Neuronal stem cell (in vitro differentiated cells): Measurements from ENCODE around the gene PAPSS2.
A peak's percentile ranks its signal among the peaks of the same experiment; 100 is the strongest.

Experiments used
- DNase-seq: peaks from one replicate; pipeline ENCODE4 v3.0.0-alpha.2; 2013; ENCODE audit warnings: low spot score
- H2AFZ ChIP-seq: one replicate; pipeline ENCODE4 v1.6.1; 2013; ENCODE audit warnings: mild to moderate bottlenecking, low read length, inconsistent platforms
- H2AK5ac ChIP-seq: 2 replicates; pipeline ENCODE4 v1.6.1; 2013; ENCODE audit warnings: low read depth, mild to moderate bottlenecking, inconsistent platforms, low read length, moderate library complexity, mixed read lengths
- H2BK120ac ChIP-seq: 2 replicates; pipeline ENCODE4 v1.6.1; 2013; ENCODE audit warnings: low read depth, mild to moderate bottlenecking, inconsistent platforms, low read length, moderate library complexity, mixed read lengths
- H2BK12ac ChIP-seq: one replicate; pipeline ENCODE4 v1.6.1; 2013; ENCODE audit warnings: low read length, inconsistent platforms
- H2BK15ac ChIP-seq: 2 replicates; pipeline ENCODE4 v1.6.1; 2013; ENCODE audit warnings: mild to moderate bottlenecking, low read length, inconsistent platforms, mixed read lengths
- H2BK5ac ChIP-seq: one replicate; pipeline ENCODE4 v1.6.1; 2013; ENCODE audit warnings: inconsistent platforms, mild to moderate bottlenecking, low read length, moderate library complexity
- H3K14ac ChIP-seq: one replicate; pipeline ENCODE4 v1.6.1; 2013; ENCODE audit warnings: low read length, inconsistent platforms
- H3K18ac ChIP-seq: 2 replicates; pipeline ENCODE4 v1.6.1; 2013; ENCODE audit warnings: low read length, inconsistent platforms
- H3K23ac ChIP-seq: 2 replicates; pipeline ENCODE4 v1.6.1; 2013; ENCODE audit warnings: low read depth, mild to moderate bottlenecking, mixed read lengths, low read length, inconsistent platforms; ENCODE audit not compliant: poor library complexity
- H3K27ac ChIP-seq: replicated peaks from 3 replicates; pipeline ENCODE4 v1.5.1; 2013; ENCODE audit warnings: low read length, inconsistent platforms
- H3K27me3 ChIP-seq, 3 experiments: 2 replicates each; pipeline ENCODE4 v1.6.1; 2013; ENCODE audit warnings: low read length in 3 of 3, mild to moderate bottlenecking in 2 of 3, inconsistent platforms in 1 of 3, low read depth in 1 of 3, mixed read lengths in 1 of 3, moderate library complexity in 1 of 3; ENCODE audit not compliant: control insufficient read depth in 3 of 3, insufficient read depth in 3 of 3
- H3K36me3 ChIP-seq, 2 donors: replicated peaks in 1 of 2; 2 replicates each; pipeline ENCODE4 v1.6.1; 2013; ENCODE audit warnings: low read length in 2 of 2; ENCODE audit not compliant: control insufficient read depth in 2 of 2, insufficient read depth in 2 of 2
- H3K4ac ChIP-seq: 2 replicates; pipeline ENCODE4 v1.6.1; 2013; ENCODE audit warnings: inconsistent platforms, mild to moderate bottlenecking, low read length, moderate library complexity
- H3K4me1 ChIP-seq, 2 donors: 1 replicate in 1 of 2; 2 replicates in 1 of 2; pipeline ENCODE4 v1.6.1; 2013; ENCODE audit warnings: low read length in 2 of 2, low read depth in 1 of 2; ENCODE audit not compliant: control insufficient read depth in 2 of 2, insufficient read depth in 1 of 2
- H3K4me2 ChIP-seq: one replicate; pipeline ENCODE4 v1.6.1; 2013; ENCODE audit warnings: mild to moderate bottlenecking, low read length, inconsistent platforms; ENCODE audit not compliant: insufficient read depth, poor library complexity, severe bottlenecking
- H3K4me3 ChIP-seq, 2 donors: 2 replicates each; pipeline ENCODE4 v1.5.1; 2013; ENCODE audit warnings: low read length in 2 of 2, mild to moderate bottlenecking in 2 of 2, inconsistent platforms in 1 of 2, moderate library complexity in 1 of 2
- H3K79me1 ChIP-seq: one replicate; pipeline ENCODE4 v1.6.1; 2013; ENCODE audit warnings: low read depth, mild to moderate bottlenecking, inconsistent platforms, low read length, moderate library complexity
- H3K9ac ChIP-seq: one replicate; pipeline ENCODE4 v1.6.1; 2013; ENCODE audit warnings: mild to moderate bottlenecking, low read depth, low read length, inconsistent platforms; ENCODE audit not compliant: poor library complexity
- H3K9me3 ChIP-seq, 2 donors: replicated peaks in 1 of 2; 2 replicates each; pipeline versions ENCODE3 to v1.6.1; 2013; ENCODE audit warnings: low read length in 2 of 2, mild to moderate bottlenecking in 2 of 2, inconsistent platforms in 1 of 2, low read depth in 1 of 2, mixed read lengths in 1 of 2, moderate library complexity in 1 of 2; ENCODE audit not compliant: control insufficient read depth in 2 of 2, insufficient read depth in 1 of 2
- H4K8ac ChIP-seq: one replicate; pipeline ENCODE4 v1.6.1; 2013; ENCODE audit warnings: low read depth, mild to moderate bottlenecking, inconsistent platforms, low read length, moderate library complexity
- H4K91ac ChIP-seq: one replicate; pipeline ENCODE4 v1.6.1; 2013; ENCODE audit warnings: low read length, low read depth, mild to moderate bottlenecking, inconsistent platforms; ENCODE audit not compliant: poor library complexity
- WGBS, 2 donors: extraction: QIAGEN DNeasy Blood & Tissue Kit; methylation state at CpG; one replicate each; pipeline ENCODE4 v1.1.7; 2013; ENCODE audit warnings: missing lambda C conversion rate in 2 of 2, mixed read lengths in 1 of 2; ENCODE audit not compliant: insufficient read length in 2 of 2, insufficient replicate concordance in 1 of 2; ENCODE audit errors: extremely low coverage in 2 of 2; 5-methylcytosine and 5-hydroxymethylcytosine counted together

The PAPSS2 gene

DNA sequence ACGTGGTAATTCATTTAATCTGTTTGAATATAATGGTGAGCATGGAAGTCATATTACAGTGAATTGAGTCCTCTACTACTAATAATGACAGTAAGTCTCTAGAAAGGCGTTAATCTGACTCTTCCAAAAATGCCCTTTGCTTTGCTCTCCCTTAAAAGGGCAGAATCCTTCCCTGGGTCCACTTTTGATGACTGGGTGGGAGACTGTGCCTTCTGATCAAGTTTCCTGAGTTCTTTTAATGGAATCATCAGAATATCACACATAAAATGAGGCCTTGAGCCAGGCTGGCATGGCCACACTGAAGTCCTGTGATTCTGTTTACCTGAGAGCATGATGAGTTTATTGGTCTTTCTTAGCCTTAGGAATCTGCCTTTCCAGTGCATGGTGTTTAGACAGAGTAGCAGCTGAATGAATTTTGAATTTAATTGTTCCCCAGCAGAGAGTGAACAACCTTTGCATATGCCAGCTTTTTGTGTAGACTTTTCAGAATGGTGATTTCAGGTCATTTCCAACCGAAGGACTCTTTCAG lies 33.3 kb downstream of the PAPSS2 start:
- Histone ChIP-seq H3K4me1 (no peaks in the 10 kb centered on the region), H3K27ac (no peak overlapping the region), H3K18ac (no peak overlapping the region), H3K23ac (no peak overlapping the region), H4K91ac (no peak overlapping the region), H3K4me3 (no peak overlapping the region), H2BK120ac (no peak overlapping the region), H3K14ac (no peak overlapping the region), H2AFZ (no peak overlapping the region), H3K4ac (no peak overlapping the region), H2BK12ac (no peak overlapping the region), H2AK5ac (no peak overlapping the region), H2BK15ac (no peak overlapping the region), H4K8ac (no peak overlapping the region), H3K4me2 (no peak overlapping the region), H3K9me3 (no peaks in the 10 kb centered on the region), H2BK5ac (no peak overlapping the region), H3K36me3 (no peaks in the 10 kb centered on the region), H3K9ac (no peak overlapping the region), H3K27me3 (peaks cover 0 to 3% (median 0%) of the 10 kb centered on the region in 3 experiments), H3K79me1 (no peaks in the 10 kb centered on the region)
- no CpG with 5 or more reads among the region's 3 CpGs for WGBS, 2 donors
- DNase-seq = no peak

GRCh38 chr10:87694011-87694794 lies 34.5 kb downstream of the PAPSS2 start:
- Histone ChIP-seq H3K9ac (no peak overlapping the region), H4K91ac (no peak overlapping the region), H2BK5ac (no peak overlapping the region), H2BK120ac (no peak overlapping the region), H3K27ac (no peak overlapping the region), H3K4me1 (no peaks in the 10 kb centered on the region), H3K9me3 (no peaks in the 10 kb centered on the region), H2AFZ (no peak overlapping the region), H3K14ac (no peak overlapping the region), H3K36me3 (no peaks in the 10 kb centered on the region), H3K4ac (no peak overlapping the region), H3K4me2 (no peak overlapping the region), H2AK5ac (no peak overlapping the region), H3K23ac (no peak overlapping the region), H3K27me3 (peaks cover 0 to 3% (median 0%) of the 10 kb centered on the region in 3 experiments), H3K18ac (no peak overlapping the region), H3K4me3 (no peak overlapping the region), H2BK12ac (no peak overlapping the region), H2BK15ac (no peak overlapping the region), H3K79me1 (no peaks in the 10 kb centered on the region), H4K8ac (no peak overlapping the region)
- WGBS, 2 donors = no CpG with 5 or more reads among the region's 4 CpGs
- no peak for DNase-seq

- Histone ChIP-seq H3K4me3 (no peak overlapping the region), H4K8ac (no peak overlapping the region), H3K4ac (no peak overlapping the region), H2AFZ (no peak overlapping the region), H2BK5ac (no peak overlapping the region), H3K4me2 (no peak overlapping the region), H3K36me3 (no peaks in the 10 kb centered on the region), H3K9me3 (no peaks in the 10 kb centered on the region), H3K14ac (no peak overlapping the region), H3K23ac (no peak overlapping the region), H2BK15ac (no peak overlapping the region), H3K9ac (no peak overlapping the region), H2BK120ac (no peak overlapping the region), H4K91ac (no peak overlapping the region), H2BK12ac (no peak overlapping the region), H3K79me1 (no peaks in the 10 kb centered on the region), H3K4me1 (no peaks in the 10 kb centered on the region), H3K18ac (no peak overlapping the region), H3K27me3 (peaks cover 0 to 3% (median 0%) of the 10 kb centered on the region in 3 experiments), H3K27ac (no peak overlapping the region), H2AK5ac (no peak overlapping the region)
- no peak for DNase-seq
- no CpG with 5 or more reads among the region's 3 CpGs for WGBS, 2 donors
Measured at GRCh38 chr10:87695074-87695473, 35.4 kb downstream of the PAPSS2 start.

GRCh38 chr10:87696922-87697745 lies 37.5 kb downstream of the PAPSS2 start:
- no peak overlapping the region for H4K8ac ChIP-seq
- H2BK12ac ChIP-seq = no peak overlapping the region
- H2BK15ac ChIP-seq = no peak overlapping the region
- no peak overlapping the region for H3K27ac ChIP-seq
- no peak overlapping the region for H3K14ac ChIP-seq
- H3K27me3 ChIP-seq = peaks cover 0 to 3% (median 0%) of the 10 kb centered on the region in 3 experiments
- H2BK5ac ChIP-seq = no peak overlapping the region
- no peak overlapping the region for H4K91ac ChIP-seq
- H2AK5ac ChIP-seq = no peak overlapping the region
- H3K23ac ChIP-seq = no peak overlapping the region
- no peak overlapping the region for H2BK120ac ChIP-seq
- H3K9ac ChIP-seq = no peak overlapping the region
- WGBS, 2 donors = no CpG with 5 or more reads among the region's 11 CpGs
- no peak for DNase-seq
- H3K9me3 ChIP-seq = no peaks in the 10 kb centered on the region
- no peak overlapping the region for H3K18ac ChIP-seq
- no peaks in the 10 kb centered on the region for H3K79me1 ChIP-seq
- no peaks in the 10 kb centered on the region for H3K4me1 ChIP-seq
- no peak overlapping the region for H2AFZ ChIP-seq
- no peak overlapping the region for H3K4me2 ChIP-seq
- H3K4me3 ChIP-seq = peak overlapping the region in 1 of 2 donors; percentile 10
- no peak overlapping the region for H3K4ac ChIP-seq
- no peaks in the 10 kb centered on the region for H3K36me3 ChIP-seq
